Islet precursor cell (in vitro differentiated cells): ENCODE data around the gene IGFBP5.
A peak's percentile ranks its signal among the peaks of the same experiment; 100 is the strongest.

Source experiments
- DNase-seq: peaks from one replicate; pipeline ENCODE4 v3.0.0-alpha.2; 2018

IGFBP5 gene, protein sequence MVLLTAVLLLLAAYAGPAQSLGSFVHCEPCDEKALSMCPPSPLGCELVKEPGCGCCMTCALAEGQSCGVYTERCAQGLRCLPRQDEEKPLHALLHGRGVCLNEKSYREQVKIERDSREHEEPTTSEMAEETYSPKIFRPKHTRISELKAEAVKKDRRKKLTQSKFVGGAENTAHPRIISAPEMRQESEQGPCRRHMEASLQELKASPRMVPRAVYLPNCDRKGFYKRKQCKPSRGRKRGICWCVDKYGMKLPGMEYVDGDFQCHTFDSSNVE

DNA sequence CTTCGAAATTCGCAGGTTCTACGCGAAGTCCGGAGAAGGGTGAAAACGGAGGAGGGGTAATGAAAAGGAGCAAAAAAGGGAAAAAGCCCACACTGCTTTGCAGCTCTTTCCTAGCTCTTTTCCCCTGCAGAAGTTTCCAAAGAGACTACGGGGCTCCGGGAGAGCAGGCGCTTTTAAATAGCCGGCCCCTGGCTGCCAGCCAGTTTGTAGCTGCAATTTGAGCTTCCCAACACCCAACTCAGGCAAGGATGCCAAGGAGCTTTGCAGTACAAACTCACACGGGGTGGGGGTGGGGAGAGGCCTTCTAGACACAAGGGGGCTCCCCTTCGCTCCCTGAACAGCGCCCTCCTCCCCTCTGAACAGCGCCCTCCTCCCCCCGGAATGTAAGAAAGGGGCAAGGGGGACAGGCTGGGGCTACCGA, at the start of gene IGFBP5:
Gene IGFBP5, minus strand, starts transcription at position 149 of the 421 bp plus-strand sequence. CDS start 774 bp downstream, outside the sequence.
- peak; percentile 86 for DNase-seq

DNA sequence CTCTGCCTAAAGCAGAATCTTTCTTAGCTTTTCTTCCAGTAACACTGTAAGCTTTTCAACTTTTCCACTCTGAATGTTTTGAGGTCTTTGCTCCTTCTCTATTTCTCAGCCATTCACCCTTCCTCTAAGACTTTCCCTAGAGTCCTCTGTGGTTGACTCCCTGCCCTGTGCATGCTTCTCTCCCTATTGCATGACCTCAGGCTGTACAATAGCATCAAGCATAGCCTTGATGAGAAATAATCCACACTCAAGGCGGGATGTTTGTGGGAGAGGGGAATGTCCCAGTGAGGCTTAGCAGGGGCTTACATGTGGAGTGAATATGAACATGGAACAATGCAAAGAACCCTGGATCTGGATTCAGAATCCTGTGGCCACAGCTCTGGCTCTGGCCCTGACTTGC, 48.4 kb upstream of the IGFBP5 start:
- no peak for DNase-seq

DNA sequence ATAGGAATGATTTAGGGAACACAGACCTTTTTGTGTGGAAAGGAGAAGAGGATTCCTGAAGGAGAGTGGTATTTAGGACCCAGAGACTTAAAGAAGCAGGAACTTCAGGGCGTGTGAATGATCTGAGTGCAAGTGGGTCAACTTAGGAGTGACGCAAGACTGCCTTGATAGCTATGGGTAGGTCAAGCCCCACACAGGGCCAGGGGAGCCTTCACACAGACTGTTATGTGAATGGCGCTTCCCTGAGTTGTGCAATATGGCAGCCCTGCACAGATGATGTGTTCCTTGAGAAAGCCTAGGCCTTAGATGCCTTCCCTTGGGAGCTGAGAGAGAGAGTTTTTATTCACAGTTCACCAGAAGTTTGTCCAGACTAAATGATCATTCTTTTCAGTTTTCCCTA, 47.1 kb upstream of the IGFBP5 start:
- DNase-seq = no peak

DNA sequence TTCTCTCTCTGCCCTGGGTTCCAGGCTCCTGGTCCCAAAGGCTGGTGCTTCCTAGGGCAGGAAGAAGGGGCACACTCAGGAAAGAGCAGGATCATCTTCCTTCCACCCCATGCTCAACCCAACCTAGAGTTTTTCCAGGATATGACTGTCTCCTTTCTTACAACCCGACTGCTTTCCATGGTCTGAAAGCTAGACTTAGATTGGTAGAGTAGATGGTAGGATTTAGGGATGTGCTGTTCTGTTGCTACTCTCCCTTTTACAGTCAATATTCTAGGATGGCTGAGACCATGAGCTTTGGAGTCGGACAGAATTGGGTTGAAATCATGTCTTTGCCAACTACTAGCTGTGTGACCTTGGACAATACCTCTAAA, 45.9 kb upstream of the IGFBP5 start:
- no peak for DNase-seq

DNA sequence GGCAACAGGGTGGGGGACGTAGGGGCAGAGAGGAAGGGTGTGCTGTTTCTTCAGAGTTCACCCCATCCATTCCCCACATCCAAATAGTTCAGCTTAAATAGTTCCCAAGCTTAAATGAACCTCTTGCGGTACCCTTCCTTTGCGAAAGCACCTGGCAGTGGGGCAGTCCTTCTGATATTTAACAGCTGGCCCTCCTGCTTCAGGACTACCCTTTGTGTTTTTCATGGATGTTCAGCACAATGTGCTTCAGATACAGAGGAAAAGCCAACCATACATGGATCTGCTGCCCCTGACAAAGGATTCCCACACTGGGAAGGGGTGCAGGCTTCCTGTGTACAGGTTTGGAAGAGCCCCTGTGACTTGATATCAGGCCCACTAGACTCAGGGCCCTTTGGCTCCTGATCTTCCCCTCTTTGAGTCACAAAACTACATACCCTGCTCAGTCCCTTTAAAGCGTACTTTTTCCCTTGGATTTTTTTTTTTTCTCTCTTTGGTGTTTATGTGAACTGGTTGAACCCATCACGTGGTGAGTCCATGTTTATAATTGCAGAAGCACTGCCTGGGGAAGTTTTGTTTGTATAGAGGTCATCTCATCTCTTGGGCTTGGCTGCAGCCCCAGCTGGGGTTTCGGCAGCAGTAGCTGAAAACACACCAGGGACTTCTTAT, 45.3 kb upstream of the IGFBP5 start:
- no peak for DNase-seq

DNA sequence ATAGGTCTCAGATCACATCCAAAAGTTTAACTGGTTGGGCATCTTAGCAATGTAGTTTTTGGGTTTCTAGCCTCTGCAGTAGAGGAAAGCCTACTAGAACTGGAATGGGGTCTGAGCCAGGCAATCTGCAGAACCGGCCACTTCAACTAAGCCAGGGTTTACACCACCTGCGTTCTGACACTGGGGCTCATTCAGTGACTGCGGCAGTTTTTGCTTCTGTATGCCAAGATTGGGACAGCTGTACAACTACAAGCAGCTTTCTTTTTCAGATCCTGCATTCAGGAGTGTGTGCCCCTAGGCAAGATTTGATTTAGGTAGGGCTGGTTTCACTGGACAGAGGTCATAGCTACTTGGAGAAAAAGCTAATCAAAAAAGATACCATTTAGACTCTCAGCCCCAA, 43.7 kb upstream of the IGFBP5 start:
- DNase-seq = no peak

DNA sequence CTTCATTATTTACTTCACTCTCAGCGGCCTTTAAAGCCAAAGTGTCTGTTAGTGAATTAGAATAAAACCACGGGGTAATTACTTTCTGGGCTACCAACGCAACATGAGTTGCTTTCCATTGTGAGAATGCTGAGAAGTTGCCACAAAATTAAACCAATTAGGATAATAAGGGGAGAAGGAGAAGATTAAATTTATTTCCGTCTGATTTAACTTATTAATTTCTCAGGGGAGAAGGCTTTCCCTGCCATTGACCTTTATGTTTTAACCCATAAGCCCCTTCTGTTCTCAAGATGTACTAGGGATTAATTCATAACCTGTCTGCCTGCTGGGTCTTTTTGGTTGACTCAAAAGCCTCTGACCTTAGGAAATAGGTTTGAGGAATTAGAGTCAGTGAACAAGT, 42.3 kb upstream of the IGFBP5 start:
- DNase-seq = no peak

DNA sequence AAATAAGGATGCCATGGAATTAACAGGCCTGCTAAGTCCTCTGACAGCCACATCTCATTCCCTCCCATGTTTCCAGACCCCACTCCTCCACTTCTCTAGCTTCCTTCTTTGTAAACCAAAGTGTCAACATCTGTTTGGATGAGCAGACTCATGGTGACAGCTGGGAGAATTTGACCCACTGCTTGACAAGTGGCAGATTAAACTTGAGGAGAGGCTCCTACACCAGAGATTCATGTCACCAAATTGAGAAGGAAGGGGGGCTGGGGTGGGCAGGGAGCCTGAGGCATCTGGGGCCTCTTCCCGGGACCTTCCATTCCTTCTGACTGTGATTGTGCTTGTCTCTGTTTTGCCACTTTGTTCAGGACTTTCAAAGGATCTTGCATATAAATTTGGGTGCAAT, 41.0 kb upstream of the IGFBP5 start:
- DNase-seq = peak; percentile 17

DNA sequence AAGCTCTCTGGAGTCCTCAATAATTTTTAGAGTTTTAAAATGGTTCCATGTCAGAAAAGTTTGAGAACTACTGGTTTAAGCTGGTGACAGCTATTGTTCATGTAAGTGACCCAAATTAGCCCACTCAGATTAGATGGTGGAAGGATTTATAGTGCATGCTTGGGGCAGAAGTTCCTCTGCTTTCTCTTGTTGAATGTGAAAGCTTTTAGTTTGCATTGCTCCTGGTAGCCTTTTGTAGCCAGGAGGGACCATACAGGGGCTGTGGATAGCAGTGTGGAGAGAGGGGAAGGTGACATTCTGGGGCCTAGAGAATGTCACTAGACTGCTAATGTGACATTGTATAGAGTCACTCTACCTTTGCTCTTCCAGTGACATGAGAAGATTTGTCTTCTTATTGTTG, 40.3 kb upstream of the IGFBP5 start:
- peak; percentile 11 for DNase-seq

DNA sequence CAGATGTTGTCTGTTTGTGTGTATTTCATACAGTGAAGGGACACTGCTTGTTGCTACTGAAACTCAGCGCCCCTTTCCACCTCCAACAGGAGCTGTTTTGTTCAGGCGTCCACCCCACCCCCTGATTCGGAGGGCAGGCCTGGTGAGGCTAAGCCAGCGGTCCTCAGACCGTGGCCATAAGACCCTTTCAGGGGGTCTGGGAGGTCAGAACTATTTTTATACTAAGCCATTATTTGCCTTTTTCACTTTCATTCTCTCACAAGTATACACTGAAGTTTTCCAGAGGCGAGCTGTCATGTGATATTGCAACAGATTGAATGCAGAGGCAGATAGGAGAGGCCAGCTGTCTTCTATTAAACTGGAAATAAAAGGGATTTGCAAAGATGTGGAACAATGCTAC, 39.7 kb upstream of the IGFBP5 start:
- peak; percentile 13 for DNase-seq

DNA sequence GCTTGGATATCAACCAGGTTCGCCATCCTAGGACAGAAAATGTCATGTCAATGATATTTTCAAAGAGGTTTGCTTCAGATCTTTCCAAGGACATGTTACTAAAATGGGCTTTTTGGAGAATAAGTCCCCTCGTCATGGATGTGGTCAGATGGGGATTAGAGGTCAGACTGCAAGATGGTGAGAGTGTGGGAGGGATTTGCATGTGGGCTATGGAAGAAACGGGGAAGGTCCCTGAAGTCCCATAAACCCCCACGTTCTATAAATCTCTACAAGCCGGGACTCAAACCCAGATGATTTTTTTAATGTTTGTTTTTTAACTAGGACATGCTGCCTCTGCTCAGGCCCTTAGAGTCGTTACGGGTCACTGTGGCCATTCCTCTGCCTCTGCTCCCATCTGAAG, 37.7 kb upstream of the IGFBP5 start:
- DNase-seq = peak; percentile 14

DNA sequence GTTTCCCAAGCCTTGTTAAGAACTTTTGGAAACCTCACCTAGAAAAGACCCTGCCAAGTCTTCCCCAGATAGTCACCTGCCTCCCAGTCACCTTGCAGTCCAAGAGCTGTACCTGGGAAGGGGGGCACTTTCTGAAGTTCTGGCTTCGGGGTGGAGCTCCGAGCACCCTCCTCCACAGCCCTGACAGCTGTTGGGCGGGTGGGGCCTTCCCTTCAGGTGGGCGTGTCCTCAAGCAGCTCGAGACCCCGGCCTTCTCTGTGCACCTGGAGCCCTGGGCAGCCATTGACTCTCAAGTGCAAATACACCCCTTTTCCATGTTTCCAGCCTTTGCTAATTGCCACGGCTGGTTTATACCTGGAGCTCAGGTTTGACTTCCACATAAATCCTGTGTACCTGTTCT, 37.0 kb upstream of the IGFBP5 start:
- DNase-seq = peak; percentile 23

DNA sequence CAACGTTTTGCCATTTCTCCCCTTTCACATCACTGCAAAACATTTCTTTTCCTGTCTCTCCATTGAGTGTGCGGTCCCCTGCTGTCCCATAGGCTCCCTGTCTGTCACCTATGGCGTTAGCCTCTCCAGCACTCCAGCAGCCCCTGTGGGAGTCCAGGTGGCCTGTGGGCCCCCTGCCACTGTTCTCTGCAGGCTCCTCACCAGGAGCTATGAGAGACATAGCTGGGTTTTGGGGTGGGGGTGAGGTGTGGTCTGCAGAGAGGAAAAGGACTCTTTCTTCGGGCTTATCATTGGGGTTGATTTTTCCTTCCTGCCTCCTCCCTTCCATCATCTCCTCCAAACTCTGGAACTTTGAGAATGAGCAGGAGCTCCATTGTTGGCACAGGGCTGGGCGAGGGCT, 36.1 kb upstream of the IGFBP5 start:
- DNase-seq = peak; percentile 29

DNA sequence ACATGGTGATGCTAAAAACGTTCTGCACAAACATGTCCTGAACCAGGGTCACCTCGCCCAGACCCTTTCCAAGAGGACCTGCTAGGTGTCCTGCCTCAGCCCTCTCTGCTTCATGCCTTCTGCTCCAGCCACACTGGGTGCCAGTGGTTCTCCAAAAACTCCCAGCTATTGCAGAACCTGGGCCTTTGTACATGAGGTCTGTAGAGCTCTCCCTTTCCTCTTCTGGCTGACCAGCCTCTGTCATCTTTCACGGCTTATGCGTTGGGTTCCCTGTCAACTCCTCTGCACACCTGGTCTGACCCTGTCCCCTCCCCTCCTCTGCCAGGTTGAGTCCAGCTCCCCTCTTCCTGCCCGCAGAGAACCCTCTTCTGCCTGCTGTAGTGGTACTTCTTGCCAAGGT, 35.5 kb upstream of the IGFBP5 start:
- DNase-seq = peak; percentile 29

DNA sequence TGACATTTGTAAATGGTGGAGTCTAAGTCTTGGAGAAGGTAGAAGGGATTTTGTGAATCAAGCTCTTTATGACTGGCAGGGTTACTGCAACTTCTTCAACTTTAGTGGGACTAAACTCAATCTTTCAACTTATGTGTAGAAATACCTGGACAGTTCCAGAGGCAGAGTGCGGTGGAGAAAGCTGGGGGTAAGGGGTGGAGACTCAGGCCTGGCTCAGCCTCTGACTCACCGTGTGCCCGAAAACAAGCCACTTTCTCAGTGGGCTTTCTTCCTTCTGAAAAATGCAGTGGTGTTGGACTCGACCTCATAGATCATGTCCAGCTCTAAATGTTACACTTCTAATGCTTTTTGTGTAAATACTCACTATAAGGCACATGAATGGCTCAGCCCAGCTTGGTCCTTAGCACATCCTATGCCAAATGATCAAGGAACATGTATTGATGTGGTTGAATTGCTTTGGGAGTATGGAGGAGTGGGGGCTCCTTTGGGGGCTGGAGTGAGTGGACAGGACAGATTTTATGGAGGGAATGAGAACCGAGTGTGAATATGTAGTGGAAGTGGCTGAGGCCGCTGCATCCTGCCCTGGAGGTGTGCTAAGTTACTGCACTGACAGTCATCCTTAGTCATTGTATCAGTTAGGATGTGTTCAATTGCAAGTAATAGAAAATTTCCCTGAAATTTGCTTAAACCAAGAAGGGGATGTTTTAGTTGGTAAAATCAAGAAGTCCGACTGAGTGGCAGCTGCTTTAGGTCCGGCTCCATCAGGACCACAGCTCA, 32.2 kb upstream of the IGFBP5 start:
- DNase-seq = no peak

DNA sequence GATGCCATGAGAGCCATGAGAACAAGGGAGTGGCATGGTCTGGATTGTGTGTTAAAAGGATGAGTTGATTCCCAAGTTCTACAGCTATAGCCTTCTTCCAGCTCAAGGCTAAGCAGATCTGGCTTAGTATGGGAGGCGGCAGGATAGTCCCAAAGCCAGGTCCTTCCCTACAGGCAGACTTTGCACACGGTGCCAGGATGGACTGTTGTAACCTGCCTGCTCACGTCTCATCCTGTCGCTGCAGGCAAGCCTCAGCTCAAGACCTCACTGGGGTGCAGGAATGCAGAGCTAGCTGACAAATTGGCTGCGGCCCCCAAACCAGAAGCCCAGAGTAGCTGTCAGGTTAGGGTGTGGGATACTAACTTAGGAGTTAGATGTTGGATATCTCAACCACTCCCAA, 28.8 kb upstream of the IGFBP5 start:
- peak; percentile 18 for DNase-seq

DNA sequence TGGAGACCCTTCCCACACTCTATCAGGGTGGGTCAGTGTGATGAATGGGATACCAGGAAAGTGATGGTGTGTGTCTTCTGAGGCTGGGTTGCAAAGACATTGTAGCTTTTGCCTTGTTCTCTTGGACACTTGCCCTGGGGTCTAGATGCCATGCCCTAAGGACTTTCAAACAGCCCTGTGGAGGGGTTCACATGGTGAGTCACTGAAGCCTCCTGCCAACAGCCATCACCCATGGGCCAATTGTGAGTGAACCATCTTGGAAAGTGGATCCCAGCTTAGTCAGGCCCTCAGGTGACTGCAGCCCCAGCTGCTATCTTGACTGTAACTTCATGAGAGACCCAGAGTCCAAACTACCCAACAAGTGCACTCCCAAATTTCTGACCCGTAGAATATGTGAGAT, 25.8 kb upstream of the IGFBP5 start:
- no peak for DNase-seq

DNA sequence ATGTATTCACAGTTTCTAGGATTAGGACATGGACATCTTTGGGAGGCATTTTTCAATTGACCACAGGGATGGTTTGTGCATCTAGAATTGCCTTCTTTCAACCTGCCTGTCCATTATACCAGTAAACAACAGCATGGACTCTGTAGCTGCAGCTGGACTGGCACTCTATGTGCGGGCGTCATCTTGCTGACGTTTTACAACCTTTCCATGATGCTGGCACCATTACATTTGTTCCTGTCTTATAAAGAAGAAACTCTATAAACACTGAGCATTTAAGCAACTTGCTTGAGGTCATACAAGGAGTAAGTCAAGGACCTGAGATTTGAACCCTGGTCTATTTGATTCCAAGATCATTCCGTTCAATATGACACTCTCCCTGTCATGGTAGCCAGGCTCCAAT, 25.4 kb upstream of the IGFBP5 start:
- no peak for DNase-seq

DNA sequence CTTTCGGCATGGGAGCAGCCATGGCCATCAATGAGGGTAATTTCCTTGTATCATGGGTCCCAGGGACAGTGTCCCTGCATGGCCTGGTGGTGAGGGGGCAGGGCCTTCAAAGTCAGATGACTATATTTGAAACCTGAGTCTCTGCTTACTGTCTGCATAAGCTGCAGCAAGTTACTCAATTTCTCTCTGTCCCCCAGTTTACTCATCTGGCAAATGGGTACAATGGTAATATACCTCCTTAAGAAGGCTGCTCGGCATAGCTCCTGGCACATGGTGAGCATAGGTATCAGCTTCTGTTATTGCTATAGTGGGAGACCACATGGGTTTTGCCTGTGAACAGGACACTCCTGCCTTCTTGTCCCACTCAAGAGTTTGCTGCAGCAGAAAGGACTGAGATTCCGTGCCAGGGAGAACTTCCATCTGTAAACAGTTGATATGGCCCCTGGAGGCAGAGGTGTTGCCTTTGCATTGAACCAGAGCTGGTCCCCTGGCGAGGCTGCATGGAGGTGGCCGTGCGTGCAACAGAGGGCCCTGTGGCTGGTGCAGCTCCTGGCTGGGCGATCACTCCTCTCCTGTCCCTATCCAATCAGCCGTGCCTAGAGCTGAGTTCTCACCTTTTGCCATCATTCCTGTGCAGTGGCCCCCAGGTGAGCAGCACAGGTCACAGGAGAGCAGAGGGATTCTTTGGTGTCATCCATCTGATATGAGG, 22.7 kb upstream of the IGFBP5 start:
- no peak for DNase-seq

DNA sequence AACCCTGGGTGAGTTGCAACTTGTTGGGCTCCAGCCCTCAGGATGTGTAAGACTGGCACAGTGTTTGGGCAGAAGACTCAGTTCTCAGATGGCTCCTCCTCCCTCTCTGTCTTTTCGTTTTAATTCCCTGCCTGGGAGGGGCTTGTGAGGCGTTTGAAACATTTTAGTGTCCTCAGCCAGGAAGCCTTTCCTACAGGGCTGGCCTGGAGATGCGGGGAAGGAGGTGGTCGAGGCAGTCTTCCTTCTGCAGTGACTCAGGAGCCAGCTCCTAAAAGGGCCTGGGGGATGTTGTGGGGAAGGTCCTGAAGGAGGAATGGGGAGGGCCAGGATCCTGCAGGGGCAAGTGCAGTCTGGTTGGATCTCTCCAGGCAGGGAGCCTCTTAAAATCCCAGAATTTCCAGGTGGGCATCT, 22.1 kb upstream of the IGFBP5 start:
- DNase-seq = peak; percentile 82

DNA sequence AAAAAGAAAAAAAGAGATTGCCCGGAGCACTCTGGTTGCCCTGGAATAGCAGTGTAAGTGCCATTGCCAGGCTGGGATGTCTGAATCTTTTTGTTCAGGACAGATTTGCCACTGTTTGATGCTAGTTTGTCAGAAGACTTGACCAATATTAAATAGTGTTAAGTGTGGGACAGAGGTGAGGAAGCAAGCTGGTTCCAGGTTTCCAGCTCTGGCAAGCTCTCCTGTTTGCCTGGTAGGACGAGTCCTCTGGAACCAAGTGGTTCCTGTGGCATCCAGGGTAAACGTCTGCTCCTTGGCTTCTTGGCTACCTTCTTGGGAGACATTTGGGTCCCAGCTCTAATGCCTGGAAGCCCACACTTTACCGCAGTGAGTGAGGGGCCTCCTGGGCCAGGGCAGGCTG, 20.8 kb upstream of the IGFBP5 start:
- DNase-seq = no peak

DNA sequence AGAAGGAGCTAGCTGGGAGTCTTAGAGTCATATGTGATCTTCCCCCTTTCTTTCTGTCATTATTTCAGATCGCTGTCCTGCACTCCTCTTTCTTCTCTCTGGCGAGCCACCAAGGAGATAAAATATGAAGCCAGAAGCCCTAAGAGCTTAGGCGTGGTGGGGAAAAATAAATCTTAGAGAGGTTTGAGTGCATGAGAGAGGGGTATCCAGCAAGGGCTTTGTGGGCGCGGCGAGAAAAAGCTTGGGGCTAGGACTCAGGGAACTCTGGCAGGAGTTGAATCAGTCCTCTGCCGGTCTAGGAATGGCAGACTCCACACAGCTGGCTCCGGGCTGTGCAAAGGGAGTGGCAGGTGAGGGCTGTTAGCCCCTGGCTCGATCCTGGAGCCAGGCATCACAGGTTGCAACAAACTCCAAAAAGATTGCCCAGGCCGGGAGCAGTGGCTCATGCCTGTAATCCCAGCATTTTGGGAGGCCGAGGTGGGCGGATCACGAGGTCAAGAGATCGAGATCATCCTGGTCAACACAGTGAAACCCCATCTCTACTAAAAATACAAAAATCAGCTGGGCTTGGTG, 20.1 kb upstream of the IGFBP5 start:
- no peak for DNase-seq

DNA sequence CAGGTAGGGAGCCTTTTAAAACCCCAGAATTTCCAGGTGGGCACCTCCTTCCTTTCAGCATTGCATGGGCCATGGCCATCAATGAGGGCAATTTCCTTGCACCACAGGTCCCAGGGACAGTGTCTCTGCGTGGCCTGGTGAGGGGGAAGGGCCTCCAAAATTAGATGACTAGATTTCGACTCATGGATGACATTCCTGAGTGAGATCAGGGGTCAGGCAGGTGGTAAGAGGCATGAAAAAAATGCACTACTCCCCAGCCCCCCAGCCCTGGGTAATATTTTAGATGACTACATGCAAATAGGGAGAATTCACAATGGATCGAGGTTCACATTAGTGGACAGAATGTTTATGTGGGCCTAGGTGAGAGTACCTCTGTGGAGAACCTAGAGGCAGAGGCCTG, 19.0 kb upstream of the IGFBP5 start:
- DNase-seq = peak; percentile 84
